Uterus (tissue), 4 donors: ENCODE measurements around the gene CRELD2. TPM values are rescaled to one million over a fixed set of nuclear protein-coding genes. Genes with fewer than 3 reads are reported as not detected.

ENCODE experiments used
- DNase-seq, 2 donors: peaks; one replicate each; pipeline ENCODE4 v3.0.0-alpha.2; 2019 to 2020
- H3K27ac ChIP-seq, 2 donors: fragments of 200-600 bp; sonication (generic); 1 replicate in 1 of 2; 2 replicates in 1 of 2; pipeline ENCODE4 v1.5.1; 2016 to 2018
- H3K27me3 ChIP-seq, 2 donors: fragments of 200-600 bp; sonication (generic); one replicate each; pipeline ENCODE4 v1.5.1; 2018 to 2019; ENCODE audit warnings: control low read depth in 1 of 2
- H3K36me3 ChIP-seq, 2 donors: fragments of 200-600 bp; sonication (generic); one replicate each; pipeline ENCODE4 v1.5.1; 2019; ENCODE audit warnings: control low read depth in 1 of 2
- H3K4me1 ChIP-seq, 2 donors: fragments of 200-600 bp; sonication (generic); one replicate each; pipeline ENCODE4 v1.5.1; 2018 to 2019; ENCODE audit warnings: control low read depth in 1 of 2
- H3K4me3 ChIP-seq, 2 donors: fragments of 200-600 bp; sonication (generic); 1 replicate in 1 of 2; 2 replicates in 1 of 2; pipeline ENCODE4 v1.5.1; 2018 to 2019; ENCODE audit warnings: mild to moderate bottlenecking in 1 of 2
- H3K9me3 ChIP-seq, 2 donors: fragments of 200-600 bp; sonication (generic); one replicate each; pipeline ENCODE4 v1.5.1; 2019; ENCODE audit warnings: control low read depth in 1 of 2
- CTCF ChIP-seq, 4 experiments: fragments of 200-600 bp in 2 of 4; fragments of 450-650 bp in 2 of 4; sonication (generic) in 2 of 4; IDR thresholded peaks; one replicate each; pipeline ENCODE4 v1.5.1; 2016 to 2019; ENCODE audit warnings: antibody characterized with exemption in 4 of 4, mild to moderate bottlenecking in 2 of 4, moderate library complexity in 1 of 4
- POLR2A ChIP-seq, 2 donors: fragments of 450-650 bp; IDR thresholded peaks; one replicate each; pipeline ENCODE4 v1.6.1; 2016; ENCODE audit warnings: antibody characterized with exemption in 2 of 2, mild to moderate bottlenecking in 1 of 2, moderate library complexity in 1 of 2
- intact Hi-C: fragments of 100-400 bp; cut with DNase I; formaldehyde crosslinking; loops from one replicate; pipeline ENCODE4 v1.15.1; 2023; ENCODE audit warnings: low total_unique reads
- total RNA-seq, 4 donors: library from RNA; depleted of rRNA in 3 of 4; stranded (reverse); fragments of >200 nt in 3 of 4; gene quantifications; one replicate each; pipeline versions ENCODE4 v1.1.0 to v1.2.4, GENCODE V29; 2014 to 2023
- donor health status: DM: yes; HTN: yes; CAD: no.

Gene CRELD2
- total RNA-seq, 4 donors from 2014 or later = 3.6 to 37.0 (median 14.6) TPM

- DNase-seq = no peak
- H3K36me3 ChIP-seq = no peaks in the 10 kb centered on the region
- no peak overlapping the region for H3K4me3 ChIP-seq
- H3K4me1 ChIP-seq = peaks cover 0 to 15% of the 10 kb centered on the region in 2 donors
- intact Hi-C loops = loop anchor here (10.0 kb wide), 1 partner anchor 284 kb away; the partner anchor contains the start of gene SELENOO
- no peak for TF ChIP-seq POLR2A (IDR thresholded peaks at IDR 0.05)
- TF ChIP-seq CTCF (IDR thresholded peaks at IDR 0.05) = no peak
- H3K27ac ChIP-seq = no peak overlapping the region
- H3K9me3 ChIP-seq = no peaks in the 10 kb centered on the region
- no peaks in the 10 kb centered on the region for H3K27me3 ChIP-seq
These were observed 2.4 kb downstream of the CRELD2 start for GRCh38 chr22:49920859-49921258.

GRCh38 chr22:49921508-49922278 is 3.3 kb downstream of the CRELD2 start:
- no peak overlapping the region for H3K27ac ChIP-seq
- intact Hi-C loops = loop anchor here (10.0 kb wide), 1 partner anchor 283 kb away; the partner anchor contains the start of gene SELENOO
- TF ChIP-seq CTCF (IDR thresholded peaks at IDR 0.05) (no peak), POLR2A (IDR thresholded peaks at IDR 0.05) (no peak)
- H3K4me1 ChIP-seq = peaks cover 0 to 15% of the 10 kb centered on the region in 2 donors
- H3K9me3 ChIP-seq = no peaks in the 10 kb centered on the region
- no peaks in the 10 kb centered on the region for H3K27me3 ChIP-seq
- DNase-seq = no peak
- H3K4me3 ChIP-seq = no peak overlapping the region
- no peaks in the 10 kb centered on the region for H3K36me3 ChIP-seq

- intact Hi-C loops = loop anchor here (10.0 kb wide), 1 partner anchor 282 kb away; the partner anchor contains the start of gene SELENOO
- no peak for TF ChIP-seq CTCF (IDR thresholded peaks at IDR 0.05)
- no peak for TF ChIP-seq POLR2A (IDR thresholded peaks at IDR 0.05)
- Histone ChIP-seq H3K4me1 (peaks cover 0 to 7% of the 10 kb centered on the region in 2 donors), H3K36me3 (no peaks in the 10 kb centered on the region), H3K27ac (no peak overlapping the region), H3K27me3 (no peaks in the 10 kb centered on the region), H3K4me3 (no peak overlapping the region), H3K9me3 (no peaks in the 10 kb centered on the region)
- no peak for DNase-seq
These were observed 4.0 kb downstream of the CRELD2 start for GRCh38 chr22:49922484-49922883.

GRCh38 chr22:49922926-49923325 is 4.5 kb downstream of the CRELD2 start:
- no peak for DNase-seq
- intact Hi-C loops = loop anchor here (10.0 kb wide), 1 partner anchor 282 kb away; the partner anchor contains the start of gene SELENOO
- Histone ChIP-seq H3K36me3 (no peaks in the 10 kb centered on the region), H3K4me3 (no peak overlapping the region), H3K4me1 (peaks cover 0 to 6% of the 10 kb centered on the region in 2 donors), H3K27me3 (no peaks in the 10 kb centered on the region), H3K9me3 (no peaks in the 10 kb centered on the region), H3K27ac (no peak overlapping the region)
- TF ChIP-seq POLR2A (IDR thresholded peaks at IDR 0.05) = no peak

GRCh38 chr22:49923445-49923844 is 5.0 kb downstream of the CRELD2 start:
- Histone ChIP-seq H3K9me3 (no peaks in the 10 kb centered on the region), H3K36me3 (no peaks in the 10 kb centered on the region), H3K27ac (no peak overlapping the region), H3K4me1 (peaks cover 0 to 6% of the 10 kb centered on the region in 2 donors), H3K27me3 (no peaks in the 10 kb centered on the region), H3K4me3 (no peak overlapping the region)
- TF ChIP-seq CTCF (IDR thresholded peaks at IDR 0.05) (no peak), POLR2A (IDR thresholded peaks at IDR 0.05) (no peak)
- intact Hi-C loops = loop anchor here (10.0 kb wide), 1 partner anchor 281 kb away; the partner anchor contains the start of gene SELENOO
- no peak for DNase-seq
